ENCODE data around the gene ARMC7. TPM values are rescaled to one million over a fixed set of nuclear protein-coding genes. Genes with fewer than 3 reads are reported as not detected.

ARMC7 gene
- total and polyA plus RNA-seq, 2 of the 13 experiments (the other 11 are each of a cell fraction or from before 2014, with no cell fraction given), result 3.9 to 4.2 TPM

GRCh38 chr17:75096082-75096625 lies 13.6 kb upstream of the ARMC7 start (continued):
- peak; percentile 79; the same call in 1 of the 2 replicates for TF ChIP-seq ZFP90 (CRISPR knock-in tag; IDR thresholded peaks at IDR 0.05; ENCODE audit: borderline replicate concordance)
- no peak for TF ChIP-seq ZNF660 (CRISPR knock-in tag; IDR thresholded peaks at IDR 0.05; ENCODE audit: borderline replicate concordance, low read depth)
- peak; percentile 24; the same call in 1 of the 2 replicates for TF ChIP-seq RAD21 (CRISPR knock-in tag; IDR thresholded peaks at IDR 0.05)
- TF ChIP-seq ZNF670 (CRISPR knock-in tag; IDR thresholded peaks at IDR 0.05; ENCODE audit: borderline replicate concordance), result no peak
- no peak for TF ChIP-seq SP1 (IDR thresholded peaks at IDR 0.05)
- no peak for TF ChIP-seq SP1 (CRISPR knock-in tag; IDR thresholded peaks at IDR 0.05)
- TF ChIP-seq PPARG (CRISPR knock-in tag; conservative IDR thresholded peaks at IDR 0.05), result no peak
- no peak for TF ChIP-seq ZNF513 (CRISPR knock-in tag; conservative IDR thresholded peaks at IDR 0.05)
- no peak for TF ChIP-seq ZNF768 (CRISPR knock-in tag; IDR thresholded peaks at IDR 0.05)
- TF ChIP-seq ZNF230 (CRISPR knock-in tag; IDR thresholded peaks at IDR 0.05), result no peak
- no peak for TF ChIP-seq E2F2 (CRISPR knock-in tag; IDR thresholded peaks at IDR 0.05; ENCODE audit: borderline replicate concordance)
- no peak for TF ChIP-seq RARG (CRISPR knock-in tag; IDR thresholded peaks at IDR 0.05; ENCODE audit: low read depth)
- TF ChIP-seq BCL3 (CRISPR knock-in tag; IDR thresholded peaks at IDR 0.05), result no peak
- no peak for TF ChIP-seq ATRX (CRISPR knock-in tag; IDR thresholded peaks at IDR 0.05; ENCODE audit: borderline replicate concordance)
- TF ChIP-seq TGIF2 (CRISPR knock-in tag; IDR thresholded peaks at IDR 0.05), result no peak
- TF ChIP-seq ZNF879 (CRISPR knock-in tag; IDR thresholded peaks at IDR 0.05), result no peak
- TF ChIP-seq JDP2 (CRISPR knock-in tag; IDR thresholded peaks at IDR 0.05; ENCODE audit: borderline replicate concordance), result no peak
- TF ChIP-seq TP53 (CRISPR knock-in tag; conservative IDR thresholded peaks at IDR 0.05), result no peak
- no peak for TF ChIP-seq TIGD3 (CRISPR knock-in tag; IDR thresholded peaks at IDR 0.05; ENCODE audit: borderline replicate concordance)
- TF ChIP-seq CCDC6 (CRISPR knock-in tag; IDR thresholded peaks at IDR 0.05), result no peak
- no peak for TF ChIP-seq ZNF343 (CRISPR knock-in tag; IDR thresholded peaks at IDR 0.05)
- TF ChIP-seq ZNF510 (CRISPR knock-in tag; IDR thresholded peaks at IDR 0.05; ENCODE audit: low read depth), result no peak
- TF ChIP-seq FOXO4 (CRISPR knock-in tag; conservative IDR thresholded peaks at IDR 0.05), result no peak
